Mesenchymal stem cell (in vitro differentiated cells and primary cell): ENCODE measurements around the gene MXD4.

Experiments
- DNase-seq: peaks from one replicate; pipeline ENCODE4 v3.0.0-alpha.2; 2013
- H2AFZ ChIP-seq: one replicate; pipeline ENCODE4 v1.6.1; 2013; ENCODE audit warnings: low read depth, mild to moderate bottlenecking, control low read depth, inconsistent platforms, low read length, moderate library complexity
- H2AK5ac ChIP-seq: 2 replicates; pipeline ENCODE4 v1.6.1; 2013; ENCODE audit warnings: low read length, moderate library complexity, mild to moderate bottlenecking, inconsistent platforms; ENCODE audit not compliant: severe bottlenecking
- H2BK120ac ChIP-seq: one replicate; pipeline ENCODE4 v1.6.1; 2013; ENCODE audit warnings: low read depth, mild to moderate bottlenecking, inconsistent platforms, low read length, moderate library complexity
- H2BK12ac ChIP-seq, 2 experiments: one replicate each; pipeline ENCODE4 v1.6.1; 2013; ENCODE audit warnings: inconsistent platforms in 2 of 2, low read length in 2 of 2, mild to moderate bottlenecking in 2 of 2, moderate library complexity in 2 of 2, control low read depth in 1 of 2
- H2BK15ac ChIP-seq: one replicate; pipeline ENCODE4 v1.6.1; 2013; ENCODE audit warnings: mild to moderate bottlenecking, low read depth, inconsistent platforms; ENCODE audit not compliant: poor library complexity, severe bottlenecking
- H2BK5ac ChIP-seq: 2 replicates; pipeline ENCODE4 v1.6.1; 2013; ENCODE audit warnings: low read depth, mild to moderate bottlenecking, low read length, control low read depth, inconsistent platforms; ENCODE audit not compliant: poor library complexity, severe bottlenecking
- H3K14ac ChIP-seq, 2 experiments: one replicate each; pipeline ENCODE4 v1.6.1; 2013; ENCODE audit warnings: inconsistent platforms in 2 of 2, low read length in 2 of 2, control low read depth in 1 of 2, mild to moderate bottlenecking in 1 of 2, moderate library complexity in 1 of 2
- H3K18ac ChIP-seq, 2 experiments: one replicate each; pipeline ENCODE4 v1.6.1; 2013; ENCODE audit warnings: inconsistent platforms in 2 of 2, low read length in 2 of 2, control low read depth in 1 of 2, low read depth in 1 of 2, mild to moderate bottlenecking in 1 of 2
- H3K23ac ChIP-seq, 2 experiments: one replicate each; pipeline ENCODE4 v1.6.1; 2013; ENCODE audit warnings: inconsistent platforms in 2 of 2, low read length in 2 of 2, mild to moderate bottlenecking in 2 of 2, moderate library complexity in 2 of 2, control low read depth in 1 of 2
- H3K27ac ChIP-seq: 2 replicates; pipeline ENCODE4 v1.5.1; 2013; ENCODE audit warnings: mild to moderate bottlenecking, moderate library complexity, low read length, control low read depth, inconsistent platforms; ENCODE audit not compliant: poor library complexity, severe bottlenecking
- H3K27me3 ChIP-seq, 2 experiments: 2 replicates each; pipeline versions ENCODE4 v1.6.1 to v1.7.0; 2013; ENCODE audit warnings: low read length in 2 of 2, mild to moderate bottlenecking in 2 of 2, moderate library complexity in 2 of 2, control low read depth in 1 of 2, inconsistent platforms in 1 of 2; ENCODE audit not compliant: control insufficient read depth in 1 of 2, insufficient read depth in 1 of 2
- H3K36me3 ChIP-seq, 2 experiments: 2 replicates each; pipeline versions ENCODE4 v1.6.1 to v1.7.0; 2013; ENCODE audit warnings: low read length in 2 of 2, control low read depth in 1 of 2, inconsistent platforms in 1 of 2, low read depth in 1 of 2, mild to moderate bottlenecking in 1 of 2; ENCODE audit not compliant: insufficient read depth in 2 of 2, control insufficient read depth in 1 of 2
- H3K4ac ChIP-seq, 2 experiments: one replicate each; pipeline ENCODE4 v1.6.1; 2013; ENCODE audit warnings: inconsistent platforms in 2 of 2, low read length in 2 of 2, mild to moderate bottlenecking in 2 of 2, moderate library complexity in 2 of 2, control low read depth in 1 of 2, low read depth in 1 of 2
- H3K4me1 ChIP-seq: 2 replicates; pipeline ENCODE4 v1.6.1; 2013; ENCODE audit warnings: low read depth, low read length, control low read depth; ENCODE audit not compliant: control insufficient read depth, insufficient read depth
- H3K4me2 ChIP-seq: 2 replicates; pipeline ENCODE4 v1.6.1; 2013; ENCODE audit warnings: low read length, mild to moderate bottlenecking, inconsistent platforms; ENCODE audit not compliant: poor library complexity, severe bottlenecking
- H3K4me3 ChIP-seq, 2 experiments: 2 replicates each; pipeline versions ENCODE4 v1.5.1 to v1.7.0; 2013; ENCODE audit warnings: low read length in 2 of 2, mild to moderate bottlenecking in 2 of 2, control low read depth in 1 of 2, low read depth in 1 of 2; ENCODE audit not compliant: insufficient read depth in 1 of 2
- H3K79me1 ChIP-seq: replicated peaks from 2 replicates; pipeline ENCODE4 v1.6.1; 2013; ENCODE audit warnings: mild to moderate bottlenecking, control low read depth, low read length, inconsistent platforms; ENCODE audit not compliant: poor library complexity, severe bottlenecking
- H3K9ac ChIP-seq: 2 replicates; pipeline ENCODE4 v1.7.0; 2013; ENCODE audit warnings: mild to moderate bottlenecking, low read length, moderate library complexity
- H3K9me3 ChIP-seq: 2 replicates; pipeline ENCODE4 v1.7.0; 2013; ENCODE audit warnings: mild to moderate bottlenecking, low read length; ENCODE audit not compliant: control insufficient read depth
- H4K8ac ChIP-seq: one replicate; pipeline ENCODE4 v1.6.1; 2013; ENCODE audit warnings: inconsistent platforms, mild to moderate bottlenecking, low read length, moderate library complexity
- H4K91ac ChIP-seq: one replicate; pipeline ENCODE4 v1.6.1; 2013; ENCODE audit warnings: mild to moderate bottlenecking, low read length, inconsistent platforms
- WGBS: methylation state at CpG from one replicate; pipeline ENCODE4 v1.1.7; 2013; ENCODE audit warnings: mixed read lengths; 5-methylcytosine and 5-hydroxymethylcytosine counted together

Gene MXD4

DNA sequence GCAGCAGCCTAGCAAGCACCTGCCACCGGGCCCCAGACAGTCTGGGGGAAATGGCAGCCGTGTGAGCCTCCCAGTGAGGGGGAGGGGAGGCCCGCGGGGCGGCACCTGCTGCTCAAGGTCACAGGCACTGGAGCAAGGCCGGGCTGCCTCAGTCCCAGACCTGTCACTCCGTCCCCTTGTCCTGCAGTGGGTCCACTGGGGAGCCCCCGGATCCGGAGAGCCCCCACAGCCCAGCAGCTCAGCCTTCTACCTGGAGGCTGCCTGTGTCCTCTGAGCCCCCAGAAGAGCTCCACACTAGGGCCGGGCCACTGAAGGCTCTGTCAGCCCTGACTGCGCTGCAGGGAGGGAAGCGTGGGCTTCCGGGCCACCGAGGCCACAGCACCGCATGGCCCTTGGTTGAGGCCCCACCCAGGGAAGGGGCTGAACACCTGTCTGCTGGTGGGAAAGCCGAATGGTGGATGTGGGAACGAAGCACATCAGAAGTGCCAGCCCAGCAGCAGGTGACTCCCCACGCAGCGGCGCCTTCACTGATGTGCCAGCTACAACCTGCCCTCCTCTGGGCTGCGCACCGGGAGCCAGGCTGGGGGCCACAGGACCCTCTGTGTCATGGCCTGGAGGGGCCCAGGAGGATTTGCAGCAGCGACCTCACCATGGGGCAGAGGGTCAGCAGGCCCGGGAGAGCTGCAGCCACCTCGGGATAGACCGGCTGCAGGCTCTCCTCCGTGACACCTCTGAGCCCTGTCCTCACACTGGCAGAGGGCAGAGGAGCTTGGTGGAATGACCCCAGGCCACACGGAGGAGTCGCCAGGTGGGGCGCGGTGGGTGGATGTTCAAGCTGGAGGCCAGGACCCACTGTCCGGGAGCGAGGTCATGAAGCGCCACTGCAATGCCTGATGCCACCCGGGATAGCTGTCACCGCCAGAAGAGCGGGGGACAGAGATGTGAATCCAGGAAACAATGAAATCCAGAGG is 35.0 kb upstream of the MXD4 start:
- H3K4ac ChIP-seq = no peak overlapping the region
- H2BK15ac ChIP-seq = no peak overlapping the region
- no peak overlapping the region for H2BK12ac ChIP-seq
- H3K23ac ChIP-seq = no peak overlapping the region
- H3K18ac ChIP-seq = no peak overlapping the region
- H2BK5ac ChIP-seq = no peak overlapping the region
- no peak overlapping the region for H3K27ac ChIP-seq
- H2AK5ac ChIP-seq = no peak overlapping the region
- no peak overlapping the region for H4K8ac ChIP-seq
- peaks cover 34% of the 10 kb centered on the region for H3K79me1 ChIP-seq
- peaks cover 0 to 55% of the 10 kb centered on the region in 2 experiments for H3K36me3 ChIP-seq
- peak overlapping the region in 1 of 2 experiments; percentile 13 for H3K14ac ChIP-seq
- H3K9ac ChIP-seq = no peak overlapping the region
- H3K4me2 ChIP-seq = no peak overlapping the region
- DNase-seq = no peak
- H2AFZ ChIP-seq = no peak overlapping the region
- no peaks in the 10 kb centered on the region for H3K9me3 ChIP-seq
- H3K4me1 ChIP-seq = peaks cover 3% of the 10 kb centered on the region
- H4K91ac ChIP-seq = no peak overlapping the region
- WGBS = 88% methylated on average over 34 of the region's 37 CpGs
- H3K27me3 ChIP-seq = no peaks in the 10 kb centered on the region
- H2BK120ac ChIP-seq = no peak overlapping the region
- no peak overlapping the region for H3K4me3 ChIP-seq

DNA sequence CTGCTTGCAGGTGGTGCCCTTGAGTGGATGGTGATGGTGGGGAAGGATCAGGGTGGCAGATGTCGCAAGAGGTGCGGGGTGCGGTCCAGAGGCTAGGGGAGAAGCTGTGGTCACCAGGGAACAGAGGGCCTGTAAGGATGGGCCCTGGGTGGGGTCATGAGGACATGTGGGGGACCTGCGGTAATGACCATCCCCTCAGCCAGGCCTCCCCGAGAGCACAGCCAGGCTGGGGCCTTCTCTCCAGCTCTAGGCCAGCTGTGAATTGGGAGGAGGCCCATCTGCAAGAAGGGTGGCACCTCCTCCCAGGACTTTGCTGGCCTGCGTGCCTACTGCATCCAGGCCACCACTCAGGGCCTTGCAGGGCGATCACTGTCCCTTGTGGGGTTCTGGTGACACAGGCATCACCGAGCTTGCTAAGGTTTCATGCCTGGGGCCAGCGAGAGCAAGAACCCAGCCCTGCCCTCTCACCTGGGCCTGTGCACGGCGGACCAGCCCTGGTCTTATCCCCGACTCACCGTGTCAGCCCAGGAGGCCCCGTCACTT is 34.1 kb upstream of the MXD4 start:
- Histone ChIP-seq H2BK12ac (no peak overlapping the region), H3K18ac (no peak overlapping the region), H3K27me3 (no peaks in the 10 kb centered on the region), H2BK120ac (no peak overlapping the region), H3K4me3 (no peak overlapping the region), H3K36me3 (peaks cover 0 to 55% of the 10 kb centered on the region in 2 experiments), H3K4me2 (no peak overlapping the region), H3K4me1 (peaks cover 5% of the 10 kb centered on the region), H2AK5ac (no peak overlapping the region), H3K9me3 (no peaks in the 10 kb centered on the region), H2AFZ (no peak overlapping the region), H3K27ac (no peak overlapping the region), H4K91ac (no peak overlapping the region), H3K4ac (no peak overlapping the region), H4K8ac (no peak overlapping the region), H2BK5ac (no peak overlapping the region), H3K23ac (no peak overlapping the region), H3K14ac (no peak overlapping the region), H3K79me1 (peaks cover 41% of the 10 kb centered on the region), H3K9ac (no peak overlapping the region), H2BK15ac (no peak overlapping the region)
- DNase-seq = no peak
- 96% methylated on average over 14 of the region's 14 CpGs for WGBS

DNA sequence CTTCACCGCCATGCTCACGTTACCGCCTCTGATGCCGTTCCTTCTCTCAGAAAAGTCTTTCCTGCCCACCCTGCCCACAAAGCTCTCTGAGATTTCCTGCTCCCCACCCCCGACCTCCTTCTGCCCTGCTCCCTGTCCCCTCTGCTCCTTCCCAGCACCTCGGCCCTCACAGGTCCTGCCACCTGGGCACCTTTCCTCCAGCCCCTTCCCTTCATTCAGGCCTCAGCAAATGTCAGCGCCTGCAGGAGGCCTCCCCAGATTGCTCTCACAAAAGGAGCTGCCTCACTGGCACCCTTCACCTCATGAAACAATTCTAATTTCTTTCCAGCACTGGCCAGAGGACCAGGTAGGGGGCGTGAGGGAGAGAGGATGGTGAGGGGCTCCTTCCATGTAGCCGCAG is 33.6 kb upstream of the MXD4 start:
- no peak for DNase-seq

DNA sequence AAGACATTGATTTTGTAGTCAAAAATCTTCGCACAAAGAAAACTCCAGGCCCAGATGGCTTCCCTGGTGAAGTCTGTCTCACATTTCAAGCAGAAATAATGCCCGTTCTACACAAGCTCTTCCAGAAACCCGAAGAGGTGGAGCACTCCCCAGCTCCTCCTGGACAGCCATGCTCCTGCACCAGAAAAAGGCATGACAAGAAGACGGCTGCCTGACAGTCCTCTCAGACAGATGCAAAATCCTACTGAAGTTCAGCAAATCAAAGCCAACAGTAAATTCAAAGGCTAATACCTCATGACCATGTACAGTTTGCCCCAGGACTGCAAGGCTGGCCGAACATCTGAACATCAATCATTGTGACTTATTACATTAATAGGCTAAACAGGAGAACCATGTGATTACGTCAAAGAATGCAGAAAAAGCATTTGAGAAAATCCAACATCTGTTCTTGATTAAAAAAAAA is 30.8 kb upstream of the MXD4 start:
- no peak overlapping the region for H4K8ac ChIP-seq
- no peak overlapping the region for H2BK120ac ChIP-seq
- no peak overlapping the region for H2AFZ ChIP-seq
- no peak overlapping the region for H3K4me2 ChIP-seq
- peaks cover 9% of the 10 kb centered on the region for H3K4me1 ChIP-seq
- no peak overlapping the region for H3K27ac ChIP-seq
- H2BK5ac ChIP-seq = no peak overlapping the region
- no peak overlapping the region for H3K18ac ChIP-seq
- H3K4ac ChIP-seq = no peak overlapping the region
- no peaks in the 10 kb centered on the region for H3K27me3 ChIP-seq
- H3K9me3 ChIP-seq = no peaks in the 10 kb centered on the region
- no peak overlapping the region for H4K91ac ChIP-seq
- H3K14ac ChIP-seq = no peak overlapping the region
- H2BK15ac ChIP-seq = no peak overlapping the region
- peak overlapping the region; percentile 27 for H3K9ac ChIP-seq
- no peak overlapping the region for H2AK5ac ChIP-seq
- no peak for DNase-seq
- no peak overlapping the region for H3K4me3 ChIP-seq
- WGBS = 68% methylated on average over 5 of the region's 6 CpGs
- H2BK12ac ChIP-seq = no peak overlapping the region
- H3K23ac ChIP-seq = no peak overlapping the region
- H3K79me1 ChIP-seq = peaks cover 45% of the 10 kb centered on the region
- peaks cover 0 to 57% of the 10 kb centered on the region in 2 experiments for H3K36me3 ChIP-seq

More for the DNA sequence above, 33.6 kb upstream of the MXD4 start:
- H2BK15ac ChIP-seq = no peak overlapping the region
- H4K8ac ChIP-seq = no peak overlapping the region
- no peak overlapping the region for H3K14ac ChIP-seq
- H2BK12ac ChIP-seq = no peak overlapping the region
- H3K23ac ChIP-seq = peak overlapping the region in 1 of 2 experiments; percentile 54
- H2AK5ac ChIP-seq = no peak overlapping the region
- H3K79me1 ChIP-seq = peaks cover 43% of the 10 kb centered on the region
- no peak overlapping the region for H4K91ac ChIP-seq
- no peaks in the 10 kb centered on the region for H3K9me3 ChIP-seq
- H2BK120ac ChIP-seq = no peak overlapping the region
- H2BK5ac ChIP-seq = no peak overlapping the region
- no peak overlapping the region for H3K4me2 ChIP-seq
- H3K4me3 ChIP-seq = no peak overlapping the region
- no peak overlapping the region for H2AFZ ChIP-seq
- H3K18ac ChIP-seq = no peak overlapping the region
- no peak overlapping the region for H3K27ac ChIP-seq
- no peaks in the 10 kb centered on the region for H3K27me3 ChIP-seq
- H3K4ac ChIP-seq = no peak overlapping the region
- H3K36me3 ChIP-seq = peaks cover 0 to 55% of the 10 kb centered on the region in 2 experiments
- no peak overlapping the region for H3K9ac ChIP-seq
- H3K4me1 ChIP-seq = peaks cover 6% of the 10 kb centered on the region
- WGBS = 87% methylated on average over 9 of the region's 9 CpGs
